Ovary (tissue), 3 donors: ENCODE measurements around the gene CAMTA1.

Experiments used
- EP300 ChIP-seq: sonication (generic); formaldehyde crosslinking; IDR thresholded peaks from one replicate; pipeline ENCODE4 v1.6.1; 2017; ENCODE audit warnings: antibody characterized with exemption
- POLR2A ChIP-seq: fragments of 450-650 bp; IDR thresholded peaks from one replicate; pipeline ENCODE4 v1.6.1; 2017; ENCODE audit warnings: antibody characterized with exemption, mild to moderate bottlenecking, moderate library complexity
- TF ChIP-seq, protein P1 (sequence below), 3 donors: fragments of 450-650 bp in 2 of 3; fragments of 200-600 bp in 1 of 3; IDR thresholded peaks; one replicate each; pipeline versions ENCODE4 v1.5.1 to v1.8.0; 2016 to 2022; ENCODE audit warnings: antibody characterized with exemption in 3 of 3, mild to moderate bottlenecking in 1 of 3
- donor health status: DM: no; HTN: no; CAD: no.

DNA sequence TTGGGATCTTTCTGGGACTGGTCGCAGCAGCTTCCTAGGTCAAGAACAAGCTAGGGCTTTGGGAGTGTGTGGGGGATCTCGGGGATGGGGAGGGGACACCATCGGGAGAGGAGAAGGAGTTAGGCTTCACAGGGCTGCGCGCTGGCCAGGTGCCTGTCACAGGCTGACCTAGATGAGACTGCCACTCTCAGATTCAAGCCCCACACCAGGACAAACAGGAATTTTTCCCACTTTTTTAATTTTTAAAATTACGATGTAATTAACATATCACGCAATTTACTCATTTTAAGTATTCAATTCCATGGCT, 180.6 kb downstream of the CAMTA1 start:
- TF ChIP-seq, protein P1, sequence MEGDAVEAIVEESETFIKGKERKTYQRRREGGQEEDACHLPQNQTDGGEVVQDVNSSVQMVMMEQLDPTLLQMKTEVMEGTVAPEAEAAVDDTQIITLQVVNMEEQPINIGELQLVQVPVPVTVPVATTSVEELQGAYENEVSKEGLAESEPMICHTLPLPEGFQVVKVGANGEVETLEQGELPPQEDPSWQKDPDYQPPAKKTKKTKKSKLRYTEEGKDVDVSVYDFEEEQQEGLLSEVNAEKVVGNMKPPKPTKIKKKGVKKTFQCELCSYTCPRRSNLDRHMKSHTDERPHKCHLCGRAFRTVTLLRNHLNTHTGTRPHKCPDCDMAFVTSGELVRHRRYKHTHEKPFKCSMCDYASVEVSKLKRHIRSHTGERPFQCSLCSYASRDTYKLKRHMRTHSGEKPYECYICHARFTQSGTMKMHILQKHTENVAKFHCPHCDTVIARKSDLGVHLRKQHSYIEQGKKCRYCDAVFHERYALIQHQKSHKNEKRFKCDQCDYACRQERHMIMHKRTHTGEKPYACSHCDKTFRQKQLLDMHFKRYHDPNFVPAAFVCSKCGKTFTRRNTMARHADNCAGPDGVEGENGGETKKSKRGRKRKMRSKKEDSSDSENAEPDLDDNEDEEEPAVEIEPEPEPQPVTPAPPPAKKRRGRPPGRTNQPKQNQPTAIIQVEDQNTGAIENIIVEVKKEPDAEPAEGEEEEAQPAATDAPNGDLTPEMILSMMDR (IDR thresholded peaks at IDR 0.05): no peak
- TF ChIP-seq POLR2A: no peak
- TF ChIP-seq EP300: no peak
